ENCODE measurements around the gene AMPH.

AMPH gene

DNA sequence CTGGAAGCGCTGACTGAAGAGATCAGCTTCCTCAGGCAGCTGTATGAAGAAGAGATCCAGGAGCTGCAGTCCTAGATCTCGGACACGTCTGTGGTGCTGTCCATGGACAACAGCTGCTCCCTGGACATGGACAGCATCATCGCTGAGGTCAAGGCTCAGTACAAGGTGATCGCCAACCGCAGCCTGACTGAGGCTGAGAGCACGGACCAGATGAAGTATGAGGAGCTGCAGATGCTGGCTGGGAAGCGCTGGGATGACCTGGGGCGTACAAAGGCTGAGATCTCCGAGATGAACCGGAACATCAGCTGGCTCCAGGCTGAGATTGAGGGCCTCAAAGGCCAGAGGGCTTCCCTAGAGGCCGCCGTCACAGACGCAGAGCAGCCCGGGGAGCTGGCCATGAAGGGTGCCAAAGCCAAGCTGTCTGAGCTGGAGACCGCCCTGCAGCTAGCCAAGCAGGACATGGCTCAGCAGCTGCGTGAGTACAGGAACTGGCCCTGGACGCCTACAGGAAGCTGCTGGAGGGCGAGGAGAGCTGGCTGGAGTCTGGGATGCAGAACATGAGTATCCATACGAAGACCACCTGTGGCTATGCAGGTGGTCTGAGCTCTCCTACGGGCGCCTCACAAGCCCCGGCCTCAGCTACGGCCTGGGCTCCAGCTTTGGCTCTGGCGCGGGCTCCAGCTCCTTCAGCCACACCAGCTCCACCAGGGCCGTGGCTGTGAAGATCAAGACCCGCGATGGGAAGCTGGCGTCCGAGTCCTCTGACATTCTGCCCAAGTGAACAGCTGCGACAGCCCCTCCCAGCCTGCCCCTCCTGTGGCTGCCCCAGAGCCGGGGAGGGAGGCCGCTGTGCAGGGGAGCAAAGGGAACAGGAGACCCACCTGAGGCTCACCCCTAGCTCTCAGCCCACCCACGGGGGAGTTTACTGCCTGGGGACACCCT, 24.9 kb upstream of the AMPH start:
- H3K27me3 ChIP-seq (ENCODE audit: insufficient read depth, poor library complexity, severe bottlenecking): no peaks in the 10 kb centered on the region
- H3K4me3 ChIP-seq (replicated peaks; ENCODE audit: insufficient read depth, low read length): no peak overlapping the region
- H3K27ac ChIP-seq (replicated peaks): no peak overlapping the region
- DNase-seq (ENCODE audit: low read depth in 1 of 2, low spot score in 1 of 2): no peak
- TF ChIP-seq GABPA (IDR thresholded peaks at IDR 0.05; ENCODE audit: low read depth): no peak
- TF ChIP-seq SPI1 (IDR thresholded peaks at IDR 0.05; ENCODE audit: borderline replicate concordance, low read depth): no peak
- no peak for TF ChIP-seq POLR2AphosphoS5 (IDR thresholded peaks at IDR 0.05; ENCODE audit: low read depth)
- TF ChIP-seq, protein P1, sequence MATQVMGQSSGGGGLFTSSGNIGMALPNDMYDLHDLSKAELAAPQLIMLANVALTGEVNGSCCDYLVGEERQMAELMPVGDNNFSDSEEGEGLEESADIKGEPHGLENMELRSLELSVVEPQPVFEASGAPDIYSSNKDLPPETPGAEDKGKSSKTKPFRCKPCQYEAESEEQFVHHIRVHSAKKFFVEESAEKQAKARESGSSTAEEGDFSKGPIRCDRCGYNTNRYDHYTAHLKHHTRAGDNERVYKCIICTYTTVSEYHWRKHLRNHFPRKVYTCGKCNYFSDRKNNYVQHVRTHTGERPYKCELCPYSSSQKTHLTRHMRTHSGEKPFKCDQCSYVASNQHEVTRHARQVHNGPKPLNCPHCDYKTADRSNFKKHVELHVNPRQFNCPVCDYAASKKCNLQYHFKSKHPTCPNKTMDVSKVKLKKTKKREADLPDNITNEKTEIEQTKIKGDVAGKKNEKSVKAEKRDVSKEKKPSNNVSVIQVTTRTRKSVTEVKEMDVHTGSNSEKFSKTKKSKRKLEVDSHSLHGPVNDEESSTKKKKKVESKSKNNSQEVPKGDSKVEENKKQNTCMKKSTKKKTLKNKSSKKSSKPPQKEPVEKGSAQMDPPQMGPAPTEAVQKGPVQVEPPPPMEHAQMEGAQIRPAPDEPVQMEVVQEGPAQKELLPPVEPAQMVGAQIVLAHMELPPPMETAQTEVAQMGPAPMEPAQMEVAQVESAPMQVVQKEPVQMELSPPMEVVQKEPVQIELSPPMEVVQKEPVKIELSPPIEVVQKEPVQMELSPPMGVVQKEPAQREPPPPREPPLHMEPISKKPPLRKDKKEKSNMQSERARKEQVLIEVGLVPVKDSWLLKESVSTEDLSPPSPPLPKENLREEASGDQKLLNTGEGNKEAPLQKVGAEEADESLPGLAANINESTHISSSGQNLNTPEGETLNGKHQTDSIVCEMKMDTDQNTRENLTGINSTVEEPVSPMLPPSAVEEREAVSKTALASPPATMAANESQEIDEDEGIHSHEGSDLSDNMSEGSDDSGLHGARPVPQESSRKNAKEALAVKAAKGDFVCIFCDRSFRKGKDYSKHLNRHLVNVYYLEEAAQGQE (IDR thresholded peaks at IDR 0.05; ENCODE audit: insufficient replicate concordance, low read depth): no peak
- no peak for TF ChIP-seq CTCF (IDR thresholded peaks at IDR 0.05; ENCODE audit: insufficient read depth, low read length)

GRCh38 chr7:38637957-38638356, 6.8 kb upstream of the AMPH start:
- Histone ChIP-seq H3K27ac (replicated peaks) (no peak overlapping the region), H3K27me3 (ENCODE audit: insufficient read depth, poor library complexity, severe bottlenecking) (peaks cover 4% of the 10 kb centered on the region), H3K4me3 (replicated peaks; ENCODE audit: insufficient read depth, low read length) (no peak overlapping the region)
- DNase-seq (ENCODE audit: low read depth in 1 of 2, low spot score in 1 of 2): no peak
- TF ChIP-seq SPI1 (IDR thresholded peaks at IDR 0.05; ENCODE audit: borderline replicate concordance, low read depth): no peak
- no peak for TF ChIP-seq CTCF (IDR thresholded peaks at IDR 0.05; ENCODE audit: insufficient read depth, low read length)
- TF ChIP-seq, protein P1 (IDR thresholded peaks at IDR 0.05; ENCODE audit: insufficient replicate concordance, low read depth): no peak
- no peak for TF ChIP-seq POLR2AphosphoS5 (IDR thresholded peaks at IDR 0.05; ENCODE audit: low read depth)

- no peak overlapping the region for H3K27ac ChIP-seq (replicated peaks)
- H3K4me3 ChIP-seq (replicated peaks; ENCODE audit: insufficient read depth, low read length): no peak overlapping the region
- no peak for TF ChIP-seq POLR2AphosphoS5 (IDR thresholded peaks at IDR 0.05; ENCODE audit: low read depth)
- no peak for TF ChIP-seq CTCF (IDR thresholded peaks at IDR 0.05; ENCODE audit: insufficient read depth, low read length)
- no peak for TF ChIP-seq SPI1 (IDR thresholded peaks at IDR 0.05; ENCODE audit: borderline replicate concordance, low read depth)
- TF ChIP-seq, protein P1 (IDR thresholded peaks at IDR 0.05; ENCODE audit: insufficient replicate concordance, low read depth): no peak
- no peak for TF ChIP-seq GABPA (IDR thresholded peaks at IDR 0.05; ENCODE audit: low read depth)
- DNase-seq (ENCODE audit: low read depth in 1 of 2, low spot score in 1 of 2): no peak
- peaks cover 47% of the 10 kb centered on the region for H3K27me3 ChIP-seq (ENCODE audit: insufficient read depth, poor library complexity, severe bottlenecking)
Measured at GRCh38 chr7:38632411-38632810, 1.2 kb upstream of the AMPH start.

Data from HL-60 (cell line).